IMR-90 (cell line): ENCODE results near the gene GIMD1. TPM values are rescaled to one million over a fixed set of nuclear protein-coding genes. Genes with fewer than 3 reads are reported as not detected.
A peak's percentile ranks its signal among the peaks of the same experiment; 100 is the strongest.

Experiments used
- ATAC-seq: fragments of 200-7000 bp; cut with Tn5 transposase; 2 replicates; pipeline ENCODE4 v1.9.1; 2020; ENCODE audit warnings: low read depth, mild to moderate bottlenecking, moderate library complexity
- BruUV-seq: library from RNA; stranded (reverse); fragments of 400-500 nt; replicated peaks from 2 replicates; lab custom pipeline; 2021; lab: Mats Ljungman, UMichigan
- CTCF ChIA-PET: fragments of 300-600 bp; formaldehyde crosslinking; extraction: SDS; loops from one replicate; lab custom pipeline; 2021; ENCODE audit warnings: antibody characterized with exemption; lab: Yijun Ruan, JAX
- POLR2A ChIA-PET: fragments of 300-600 bp; sonication (Branson Sonifier 250); formaldehyde crosslinking; loops from one replicate; lab custom pipeline; 2022; ENCODE audit warnings: antibody characterized with exemption; ENCODE audit not compliant: unreplicated experiment; lab: Charles Lee
- DNase-seq: peaks from one replicate; pipeline ENCODE4 v3.0.0; 2013
- H2AFZ ChIP-seq: replicated peaks from 2 replicates; pipeline ENCODE3; 2013; ENCODE audit warnings: low read length, mild to moderate bottlenecking; ENCODE audit not compliant: poor library complexity
- H2AK5ac ChIP-seq: 2 replicates; pipeline ENCODE4 v1.6.1; 2013; ENCODE audit warnings: low read depth, low read length, inconsistent platforms
- H2AK9ac ChIP-seq: replicated peaks from 2 replicates; pipeline ENCODE3; 2013; ENCODE audit warnings: mild to moderate bottlenecking, low read depth, low read length, moderate library complexity; ENCODE audit not compliant: poor library complexity
- H2BK120ac ChIP-seq: 2 replicates; pipeline ENCODE4 v1.6.1; 2013; ENCODE audit warnings: low read depth, low read length, inconsistent platforms
- H2BK15ac ChIP-seq: 3 replicates; pipeline ENCODE4 v1.6.1; 2013; ENCODE audit warnings: low read depth, low read length, inconsistent platforms
- H2BK20ac ChIP-seq: 2 replicates; pipeline ENCODE4 v1.6.1; 2013; ENCODE audit warnings: low read depth, mild to moderate bottlenecking, inconsistent platforms, low read length, moderate library complexity
- H2BK5ac ChIP-seq: 2 replicates; pipeline ENCODE4 v1.6.1; 2013; ENCODE audit warnings: mild to moderate bottlenecking, low read depth, low read length, inconsistent platforms; ENCODE audit not compliant: poor library complexity, severe bottlenecking
- H3K14ac ChIP-seq: replicated peaks from 2 replicates; pipeline ENCODE4 v1.6.1; 2013; ENCODE audit warnings: low read depth, low read length, inconsistent platforms
- H3K18ac ChIP-seq: 2 replicates; pipeline ENCODE4 v1.6.1; 2013; ENCODE audit warnings: low read depth, low read length, control low read depth
- H3K23ac ChIP-seq: 2 replicates; pipeline ENCODE4 v1.6.1; 2013; ENCODE audit warnings: low read depth, low read length, inconsistent platforms
- H3K27ac ChIP-seq: 2 replicates; pipeline ENCODE4 v1.5.1; 2013; ENCODE audit warnings: mild to moderate bottlenecking, control low read depth, low read length; ENCODE audit not compliant: insufficient read depth
- H3K27me3 ChIP-seq: 2 replicates; pipeline ENCODE4 v1.6.1; 2013; ENCODE audit warnings: low read length; ENCODE audit not compliant: control insufficient read depth, insufficient read depth
- H3K36me3 ChIP-seq: 2 replicates; pipeline ENCODE4 v1.6.1; 2013; ENCODE audit warnings: low read length, mixed read lengths; ENCODE audit not compliant: control insufficient read depth, insufficient read depth
- H3K4ac ChIP-seq: 2 replicates; pipeline ENCODE4 v1.6.1; 2013; ENCODE audit warnings: low read depth, low read length, inconsistent platforms
- H3K4me1 ChIP-seq: 2 replicates; pipeline ENCODE4 v1.6.1; 2013; ENCODE audit warnings: low read length, mixed read lengths; ENCODE audit not compliant: control insufficient read depth, insufficient read depth
- H3K4me2 ChIP-seq: 2 replicates; pipeline ENCODE4 v1.6.1; 2013; ENCODE audit warnings: low read depth, mild to moderate bottlenecking, control low read depth, low read length, moderate library complexity
- H3K4me3 ChIP-seq: 2 replicates; pipeline ENCODE4 v1.5.1; 2013; ENCODE audit warnings: low read depth, mild to moderate bottlenecking, control low read depth, low read length, moderate library complexity; ENCODE audit not compliant: insufficient read depth
- H3K56ac ChIP-seq: 2 replicates; pipeline ENCODE4 v1.6.1; 2013; ENCODE audit warnings: low read length, inconsistent platforms; ENCODE audit not compliant: insufficient read depth; ENCODE audit errors: extremely low read depth
- H3K79me1 ChIP-seq, 2 experiments: 2 replicates each; pipeline ENCODE4 v1.6.1; 2013; ENCODE audit warnings: low read length in 2 of 2, inconsistent platforms in 1 of 2, low read depth in 1 of 2
- H3K9ac ChIP-seq: 2 replicates; pipeline ENCODE4 v1.6.1; 2013; ENCODE audit warnings: low read depth, low read length, control low read depth
- H3K9me1 ChIP-seq: 2 replicates; pipeline ENCODE4 v1.6.1; 2013; ENCODE audit warnings: low read length, inconsistent platforms; ENCODE audit not compliant: insufficient read depth
- H3K9me3 ChIP-seq: 2 replicates; pipeline ENCODE4 v1.6.1; 2013; ENCODE audit warnings: low read length; ENCODE audit not compliant: control insufficient read depth, insufficient read depth
- H4K20me1 ChIP-seq: 2 replicates; pipeline ENCODE4 v1.6.1; 2013; ENCODE audit warnings: low read length, inconsistent platforms; ENCODE audit not compliant: insufficient read depth
- H4K5ac ChIP-seq: 2 replicates; pipeline ENCODE4 v1.6.1; 2013; ENCODE audit warnings: mild to moderate bottlenecking, low read depth, low read length, control low read depth
- H4K8ac ChIP-seq, 2 experiments: 2 replicates each; pipeline ENCODE4 v1.6.1; 2013; ENCODE audit warnings: low read depth in 2 of 2, low read length in 2 of 2, control low read depth in 1 of 2, inconsistent platforms in 1 of 2
- H4K91ac ChIP-seq: 2 replicates; pipeline ENCODE4 v1.6.1; 2013; ENCODE audit warnings: low read depth, low read length, inconsistent platforms; ENCODE audit not compliant: insufficient read depth
- BHLHE40 ChIP-seq: fragments of 150-350 bp; IDR thresholded peaks from 2 replicates; pipeline ENCODE4 v1.6.1; 2016; ENCODE audit warnings: mild to moderate bottlenecking, low read depth, low read length
- CEBPB ChIP-seq: IDR thresholded peaks from 2 replicates; pipeline ENCODE4 v1.6.1; 2012; ENCODE audit warnings: low read depth, low read length, improper control_type of control experiment
- CHD1 ChIP-seq: IDR thresholded peaks from 2 replicates; pipeline ENCODE4 v1.6.1; 2012; ENCODE audit warnings: low read depth, low read length, improper control_type of control experiment
- FOS ChIP-seq: fragments of 150-350 bp; IDR thresholded peaks from 2 replicates; pipeline ENCODE4 v1.6.1; 2016; ENCODE audit warnings: low read depth, low read length
- MAFK ChIP-seq: IDR thresholded peaks from 2 replicates; pipeline ENCODE4 v1.6.1; 2012; ENCODE audit warnings: low read depth, low read length, improper control_type of control experiment
- MAZ ChIP-seq: IDR thresholded peaks from 2 replicates; pipeline ENCODE4 v1.6.1; 2012; ENCODE audit warnings: low read depth, mild to moderate bottlenecking, low read length, improper control_type of control experiment, moderate library complexity, borderline replicate concordance
- MXI1 ChIP-seq: IDR thresholded peaks from 2 replicates; pipeline ENCODE4 v1.6.1; 2012; ENCODE audit warnings: low read depth, mild to moderate bottlenecking, low read length, moderate library complexity, borderline replicate concordance
- POLR2A ChIP-seq: IDR thresholded peaks from 2 replicates; pipeline ENCODE4 v1.6.1; 2012; ENCODE audit warnings: mild to moderate bottlenecking, low read depth, low read length
- RAD21 ChIP-seq: IDR thresholded peaks from 2 replicates; pipeline ENCODE4 v1.6.1; 2012; ENCODE audit warnings: low read length, improper control_type of control experiment
- RCOR1 ChIP-seq: IDR thresholded peaks from 2 replicates; pipeline ENCODE4 v1.6.1; 2012; ENCODE audit warnings: mild to moderate bottlenecking, low read length, improper control_type of control experiment; ENCODE audit not compliant: insufficient replicate concordance
- RFX5 ChIP-seq: IDR thresholded peaks from 2 replicates; pipeline ENCODE4 v1.8.0; 2012; ENCODE audit warnings: low read depth, mild to moderate bottlenecking, low read length, moderate library complexity
- SMC3 ChIP-seq: fragments of 150-350 bp; IDR thresholded peaks from 2 replicates; pipeline ENCODE4 v1.6.1; 2016; ENCODE audit warnings: low read depth, mild to moderate bottlenecking, antibody characterized with exemption, low read length, moderate library complexity
- WGBS, 2 experiments: methylation state at CpG; one replicate each; pipeline versions ENCODE4 v1.1.5 to v1.1.7; 2013; ENCODE audit warnings: missing lambda C conversion rate in 2 of 2; ENCODE audit not compliant: insufficient read length in 1 of 2; ENCODE audit errors: extremely low coverage in 2 of 2; 5-methylcytosine and 5-hydroxymethylcytosine counted together
- dilution Hi-C: fragments of 300-500 bp; cut with HindIII; formaldehyde crosslinking; loops from one replicate; pipeline ENCODE4 v1.14.3; 2018; ENCODE audit warnings: low sequenced_read_pairs; ENCODE audit not compliant: unreplicated experiment
- in situ Hi-C: fragments of 300-500 bp; cut with MboI; formaldehyde crosslinking; loops from 3 replicates; pipeline ENCODE4 v1.14.3; 2019; ENCODE audit warnings: low sequenced_read_pairs, inconsistent platforms, mixed read lengths
- intact Hi-C: fragments of 100-400 bp; cut with micrococcal nuclease; formaldehyde crosslinking; loops from 2 replicates; pipeline ENCODE4 v1.10.0; 2022
- polyA plus RNA-seq, 3 experiments: library from polyadenylated mRNA; depleted of rRNA; stranded (reverse); fragments of >200 nt; gene quantifications; 2 replicates each; pipeline ENCODE4 v1.2.3, GENCODE V29; 2012; ENCODE audit warnings: low replicate concordance in 1 of 3
- total RNA-seq: library from RNA; depleted of rRNA; stranded (reverse); fragments of >200 nt; gene quantifications from 2 replicates; pipeline ENCODE4 v1.2.3, GENCODE V29; 2012
- TF ChIP-seq, protein P1 (sequence below): conservative IDR thresholded peaks from 2 replicates; pipeline ENCODE4 v1.5.1; 2012; ENCODE audit warnings: mild to moderate bottlenecking, low read depth, low read length, improper control_type of control experiment
- TF ChIP-seq, protein P2 (sequence below): fragments of 150-350 bp; IDR thresholded peaks from 2 replicates; pipeline ENCODE4 v1.6.1; 2016; ENCODE audit warnings: low read depth, mild to moderate bottlenecking, low read length, moderate library complexity, borderline replicate concordance

GIMD1 gene
- total and polyA plus RNA-seq, 2 of the 4 experiments (the other 2 are of a cell fraction): 0.07 TPM; not detected in 1

DNA sequence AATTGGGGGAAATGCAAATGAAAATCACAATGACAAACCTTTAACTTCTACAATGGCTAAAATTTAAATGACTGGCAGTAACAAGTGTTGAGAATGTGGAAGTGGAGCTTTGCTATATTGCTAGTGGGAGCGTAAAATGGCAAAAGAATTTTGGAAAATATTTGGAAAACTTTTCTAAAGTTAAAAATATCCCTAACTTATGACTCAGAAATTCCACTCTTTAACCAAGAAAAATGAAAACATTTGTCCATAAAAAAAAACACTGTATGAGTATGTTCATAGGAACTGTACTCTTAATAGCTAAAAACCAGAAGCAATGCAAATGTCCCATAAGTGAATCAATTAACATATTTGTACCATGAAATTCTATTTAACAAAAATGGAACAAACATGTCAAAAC is 56.2 kb downstream of the GIMD1 start:
- ATAC-seq: no peak
- H3K79me1 ChIP-seq: peaks cover 17 to 31% of the 10 kb centered on the region in 2 experiments
- H3K4me3 ChIP-seq: no peak overlapping the region
- no peaks in the 10 kb centered on the region for H3K9me1 ChIP-seq
- no peak overlapping the region for H3K27ac ChIP-seq
- BruUV-seq: no TSS peak
- ChIA-PET POLR2A (no interaction called here), CTCF (interaction anchor here (1.2 kb wide), 1 partner anchor 46 kb away, joined by 4 read pairs; no protein-coding TSS in a partner anchor)
- H2AK5ac ChIP-seq: no peak overlapping the region
- no peaks in the 10 kb centered on the region for H3K27me3 ChIP-seq
- peaks cover 1% of the 10 kb centered on the region; the same call in 1 of the 2 replicates for H3K4me1 ChIP-seq
- intact Hi-C loops: no loop called here
- no peak overlapping the region for H2BK15ac ChIP-seq
- H3K14ac ChIP-seq: no peak overlapping the region
- DNase-seq: peak; percentile 52
- WGBS, 2 experiments: no CpG with 5 or more reads among the region's 1 CpG
- H4K5ac ChIP-seq: no peak overlapping the region
- dilution Hi-C loops: no loop called here
- no peak overlapping the region for H2BK120ac ChIP-seq
- no peak overlapping the region for H2AFZ ChIP-seq
- no peak overlapping the region for H3K56ac ChIP-seq
- H3K4me2 ChIP-seq: peak overlapping the region; percentile 64; the same call in 1 of the 2 replicates
- H3K4ac ChIP-seq: no peak overlapping the region
- no peak overlapping the region for H2BK20ac ChIP-seq
- H4K8ac ChIP-seq: no peak overlapping the region
- H3K36me3 ChIP-seq: peaks cover 1% of the 10 kb centered on the region; the same call in 1 of the 2 replicates
- H3K9ac ChIP-seq: no peak overlapping the region
- no peak overlapping the region for H3K18ac ChIP-seq
- H4K20me1 ChIP-seq: no peaks in the 10 kb centered on the region
- H3K9me3 ChIP-seq: no peaks in the 10 kb centered on the region
- H2AK9ac ChIP-seq: no peak overlapping the region
- no peak overlapping the region for H3K23ac ChIP-seq
- TF ChIP-seq BHLHE40: no peak
- TF ChIP-seq, protein P1, sequence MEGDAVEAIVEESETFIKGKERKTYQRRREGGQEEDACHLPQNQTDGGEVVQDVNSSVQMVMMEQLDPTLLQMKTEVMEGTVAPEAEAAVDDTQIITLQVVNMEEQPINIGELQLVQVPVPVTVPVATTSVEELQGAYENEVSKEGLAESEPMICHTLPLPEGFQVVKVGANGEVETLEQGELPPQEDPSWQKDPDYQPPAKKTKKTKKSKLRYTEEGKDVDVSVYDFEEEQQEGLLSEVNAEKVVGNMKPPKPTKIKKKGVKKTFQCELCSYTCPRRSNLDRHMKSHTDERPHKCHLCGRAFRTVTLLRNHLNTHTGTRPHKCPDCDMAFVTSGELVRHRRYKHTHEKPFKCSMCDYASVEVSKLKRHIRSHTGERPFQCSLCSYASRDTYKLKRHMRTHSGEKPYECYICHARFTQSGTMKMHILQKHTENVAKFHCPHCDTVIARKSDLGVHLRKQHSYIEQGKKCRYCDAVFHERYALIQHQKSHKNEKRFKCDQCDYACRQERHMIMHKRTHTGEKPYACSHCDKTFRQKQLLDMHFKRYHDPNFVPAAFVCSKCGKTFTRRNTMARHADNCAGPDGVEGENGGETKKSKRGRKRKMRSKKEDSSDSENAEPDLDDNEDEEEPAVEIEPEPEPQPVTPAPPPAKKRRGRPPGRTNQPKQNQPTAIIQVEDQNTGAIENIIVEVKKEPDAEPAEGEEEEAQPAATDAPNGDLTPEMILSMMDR: no peak
- TF ChIP-seq CEBPB: no peak
- no peak for TF ChIP-seq MXI1
- TF ChIP-seq RAD21: no peak
- no peak for TF ChIP-seq RFX5
- TF ChIP-seq MAZ: no peak
- TF ChIP-seq POLR2A: no peak
- no peak for TF ChIP-seq SMC3
- no peak for TF ChIP-seq RCOR1
- TF ChIP-seq MAFK: no peak
- no peak for TF ChIP-seq FOS
- no peak for TF ChIP-seq CHD1
- TF ChIP-seq, protein P2, sequence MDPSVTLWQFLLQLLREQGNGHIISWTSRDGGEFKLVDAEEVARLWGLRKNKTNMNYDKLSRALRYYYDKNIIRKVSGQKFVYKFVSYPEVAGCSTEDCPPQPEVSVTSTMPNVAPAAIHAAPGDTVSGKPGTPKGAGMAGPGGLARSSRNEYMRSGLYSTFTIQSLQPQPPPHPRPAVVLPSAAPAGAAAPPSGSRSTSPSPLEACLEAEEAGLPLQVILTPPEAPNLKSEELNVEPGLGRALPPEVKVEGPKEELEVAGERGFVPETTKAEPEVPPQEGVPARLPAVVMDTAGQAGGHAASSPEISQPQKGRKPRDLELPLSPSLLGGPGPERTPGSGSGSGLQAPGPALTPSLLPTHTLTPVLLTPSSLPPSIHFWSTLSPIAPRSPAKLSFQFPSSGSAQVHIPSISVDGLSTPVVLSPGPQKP: no peak
- no peak overlapping the region for H4K91ac ChIP-seq
- in situ Hi-C loops: no loop called here
- H2BK5ac ChIP-seq: no peak overlapping the region
